ENCODE data around the gene SLC6A5. TPM values are rescaled to one million over a fixed set of nuclear protein-coding genes. Genes with fewer than 3 reads are reported as not detected.
"Not testable (repeated sequence)": the region's sequence is repeated elsewhere in the genome, so short reads cannot be mapped to it uniquely, and the experiment has no call there.

The SLC6A5 gene
- total and polyA plus RNA-seq, 10 of the 15 experiments (the other 5 are each of a cell fraction or from before 2014, with no cell fraction given) = 0.01 TPM; not detected in 9

DNA sequence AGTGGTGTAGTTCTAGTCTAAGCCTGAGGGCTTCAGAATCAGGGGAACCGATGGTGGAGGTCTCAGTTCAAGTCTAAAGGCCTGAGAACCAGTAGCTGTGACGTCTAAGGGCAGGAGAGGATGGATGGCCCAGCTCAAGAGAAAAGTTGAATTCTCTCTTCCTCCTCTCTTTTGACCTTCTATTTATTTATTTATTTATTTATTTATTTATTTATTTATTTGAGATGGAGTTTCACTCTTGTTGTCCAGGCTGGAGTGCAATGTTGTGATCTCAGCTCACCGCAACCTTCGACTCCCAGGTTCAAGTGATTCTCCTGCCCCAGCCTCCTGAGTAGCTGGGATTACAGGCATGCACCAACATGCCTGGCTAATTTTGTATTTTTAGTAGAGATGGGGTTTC is 19.7 kb upstream of the SLC6A5 start:
- H3K36me3 ChIP-seq (ENCODE audit: control insufficient read depth in 2 of 2, insufficient read depth in 2 of 2, low read length in 1 of 2); SMC1A ChIA-PET (ENCODE audit: uncharacterized antibody, unreplicated experiment); POLR2A ChIA-PET; H3K79me2 ChIP-seq (ENCODE audit: control insufficient read depth, insufficient read depth, low read length); H3K4me1 ChIP-seq (ENCODE audit: control insufficient read depth, insufficient read depth, low read length); H4K20me1 ChIP-seq (ENCODE audit: control insufficient read depth, insufficient read depth); intact Hi-C loops (cut with micrococcal nuclease; ENCODE audit: unreplicated experiment); FAIRE-seq; H3K27ac ChIP-seq (ENCODE audit: control insufficient read depth, insufficient read depth); H3K4me2 ChIP-seq (ENCODE audit: control insufficient read depth, insufficient read depth); H3K9ac ChIP-seq (ENCODE audit: control insufficient read depth, insufficient read depth, low read length); BruUV-seq (replicated peaks); ATAC-seq; H2AFZ ChIP-seq (ENCODE audit: control insufficient read depth, low read depth, low read length); RAD21 ChIA-PET (ENCODE audit: unreplicated experiment); CTCF ChIA-PET; in situ Hi-C loops (cut with MboI); H3K9me3 ChIP-seq (replicated peaks; ENCODE audit: control insufficient read depth, insufficient read depth, low read length); H3K27me3 ChIP-seq (replicated peaks in 1 of 2; ENCODE audit: control insufficient read depth in 2 of 2, insufficient read depth in 2 of 2, low read length in 1 of 2); DNase-seq (ENCODE audit: low read depth, low spot score); H3K4me3 ChIP-seq: not testable (repeated sequence)
- 57% methylated on average over 4 of the region's 4 CpGs for WGBS (ENCODE audit: insufficient coverage, insufficient replicate concordance, low lambda C conversion rate, missing lambda C conversion rate)

DNA sequence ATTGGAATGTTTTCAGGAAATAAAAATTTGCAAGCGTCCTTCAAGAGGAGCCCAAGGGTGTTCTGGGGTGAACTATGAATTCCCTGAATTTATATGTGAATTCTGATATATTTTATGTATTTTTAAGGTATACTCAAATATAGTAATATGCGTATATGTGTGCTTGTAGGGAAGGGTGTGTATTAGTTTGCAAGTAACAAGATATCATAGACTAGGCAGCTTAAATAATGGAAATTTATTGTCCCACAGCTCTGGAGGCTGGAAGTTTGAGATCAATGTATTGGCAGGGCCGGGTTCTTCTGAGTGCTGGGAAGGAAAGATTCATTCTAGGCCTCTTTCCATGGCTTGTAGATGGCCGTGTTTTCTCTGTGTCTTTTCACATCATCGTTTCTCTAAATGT is 16.2 kb upstream of the SLC6A5 start:
- FAIRE-seq (no peak), DNase-seq (ENCODE audit: low read depth, low spot score) (no peak), ATAC-seq (no peak)
- no peak overlapping the region for H2AFZ ChIP-seq (ENCODE audit: control insufficient read depth, low read depth, low read length)
- no peaks in the 10 kb centered on the region for H3K79me2 ChIP-seq (ENCODE audit: control insufficient read depth, insufficient read depth, low read length)
- intact Hi-C loops (cut with micrococcal nuclease; ENCODE audit: unreplicated experiment) (no loop called here), in situ Hi-C loops (cut with MboI) (no loop called here)
- H3K9ac ChIP-seq (ENCODE audit: control insufficient read depth, insufficient read depth, low read length) = no peak overlapping the region
- CTCF ChIA-PET = interaction anchor here (0.7 to 1.0 kb wide), 2 partner anchors 27 to 897 kb away, joined by 3 to 6 read pairs; no protein-coding TSS in a partner anchor
- no peaks in the 10 kb centered on the region for H4K20me1 ChIP-seq (ENCODE audit: control insufficient read depth, insufficient read depth)
- no peak overlapping the region for H3K4me3 ChIP-seq
- H3K36me3 ChIP-seq (ENCODE audit: control insufficient read depth in 2 of 2, insufficient read depth in 2 of 2, low read length in 1 of 2) = no peaks in the 10 kb centered on the region
- no peaks in the 10 kb centered on the region for H3K4me1 ChIP-seq (ENCODE audit: control insufficient read depth, insufficient read depth, low read length)
- 23% methylated on average over 5 of the region's 5 CpGs for WGBS (ENCODE audit: insufficient coverage, insufficient replicate concordance, low lambda C conversion rate, missing lambda C conversion rate)
- no peak for TF ChIP-seq DPF2 (IDR thresholded peaks at IDR 0.05)
- POLR2A ChIA-PET = no interaction called here
- H3K27ac ChIP-seq (ENCODE audit: control insufficient read depth, insufficient read depth) = no peak overlapping the region
- SMC1A ChIA-PET (ENCODE audit: uncharacterized antibody, unreplicated experiment) = no interaction called here
- RAD21 ChIA-PET (ENCODE audit: unreplicated experiment) = no interaction called here
- H3K27me3 ChIP-seq (replicated peaks in 1 of 2; ENCODE audit: control insufficient read depth in 2 of 2, insufficient read depth in 2 of 2, low read length in 1 of 2) = no peaks in the 10 kb centered on the region
- BruUV-seq (replicated peaks) = no TSS peak
- no peaks in the 10 kb centered on the region for H3K9me3 ChIP-seq (replicated peaks; ENCODE audit: control insufficient read depth, insufficient read depth, low read length)
- H3K4me2 ChIP-seq (ENCODE audit: control insufficient read depth, insufficient read depth) = no peak overlapping the region

Data from GM12878 (cell line).